ENCODE measurements around the gene TAF8. TPM values are rescaled to one million over a fixed set of nuclear protein-coding genes. Genes with fewer than 3 reads are reported as not detected.

Gene TAF8
- total RNA-seq, 2 experiments from 2014 or later: 40.0 to 42.3 TPM

- CTCF ChIA-PET: interaction anchor here (0.8 to 15.2 kb wide), 13 partner anchors 11 to 261 kb away, joined by 3 to 392 read pairs (median 30); partner anchors contain the start of genes BYSL, CCND3, FRS3 and MED20
- ATAC-seq: no peak
- POLR2A ChIA-PET: interaction anchor here (0.5 to 15.4 kb wide), 9 partner anchors 16 to 260 kb away, joined by 3 to 358 read pairs (median 14); partner anchors contain the start of genes BYSL, CCND3, MED20 and TOMM6
- H3K27ac Mint-ChIP-seq: peak overlapping the region; percentile 88
- no peaks in the 10 kb centered on the region for H3K9me3 Mint-ChIP-seq
- peaks cover 9% of the 10 kb centered on the region for H3K36me3 Mint-ChIP-seq (ENCODE audit: low read depth)
- peak overlapping the region; percentile 93 for H3K4me3 Mint-ChIP-seq
- peaks cover 80% of the 10 kb centered on the region for H3K4me1 Mint-ChIP-seq (ENCODE audit: low read depth)
- TF ChIP-seq CTCF (IDR thresholded peaks at IDR 0.05): no peak
- H3K27me3 Mint-ChIP-seq: no peaks in the 10 kb centered on the region
- intact Hi-C loops (cut with micrococcal nuclease): loop anchor here (2.0 to 5.0 kb wide), 2 partner anchors 34 to 260 kb away; partner anchors contain the start of gene TOMM6
- DNase-seq: peak; percentile 16
These were observed 3.7 kb upstream of the TAF8 start for GRCh38 chr6:42046464-42047212.

GRCh38 chr6:42047213-42047590, 3.1 kb upstream of the TAF8 start:
- Mint-ChIP-seq H3K4me3 (peak overlapping the region; percentile 93), H3K27ac (peak overlapping the region; percentile 88), H3K4me1 (ENCODE audit: low read depth) (peaks cover 79% of the 10 kb centered on the region), H3K36me3 (ENCODE audit: low read depth) (peaks cover 12% of the 10 kb centered on the region), H3K9me3 (no peaks in the 10 kb centered on the region), H3K27me3 (no peaks in the 10 kb centered on the region)
- DNase-seq (no peak), ATAC-seq (no peak)
- ChIA-PET POLR2A (interaction anchor here (0.8 to 15.4 kb wide), 8 partner anchors 16 to 261 kb away, joined by 3 to 358 read pairs (median 10); partner anchors contain the start of genes BYSL, CCND3, MED20 and TOMM6), CTCF (interaction anchor here (0.8 to 15.2 kb wide), 12 partner anchors 10 to 262 kb away, joined by 3 to 392 read pairs (median 29); partner anchors contain the start of genes BYSL, CCND3, FRS3 and MED20)
- intact Hi-C loops (cut with micrococcal nuclease): loop anchor here (2.0 to 5.0 kb wide), 2 partner anchors 35 to 260 kb away; partner anchors contain the start of gene TOMM6
- no peak for TF ChIP-seq CTCF (IDR thresholded peaks at IDR 0.05)

- no peaks in the 10 kb centered on the region for H3K9me3 Mint-ChIP-seq
- DNase-seq (peak; percentile 56), ATAC-seq (peak; percentile 0)
- H3K36me3 Mint-ChIP-seq (ENCODE audit: low read depth): peaks cover 16% of the 10 kb centered on the region
- H3K27ac Mint-ChIP-seq: peak overlapping the region; percentile 98
- no peaks in the 10 kb centered on the region for H3K27me3 Mint-ChIP-seq
- POLR2A ChIA-PET: interaction anchor here (0.7 to 15.4 kb wide), 10 partner anchors 57 to 735 kb away, joined by 3 to 358 read pairs (median 4); partner anchors contain the start of genes BYSL, CCND3, MED20 and TOMM6
- CTCF ChIA-PET: interaction anchor here (0.8 to 15.2 kb wide), 6 partner anchors 111 to 262 kb away, joined by 3 to 392 read pairs (median 58); partner anchors contain the start of genes BYSL, CCND3, FRS3 and MED20
- intact Hi-C loops (cut with micrococcal nuclease): loop anchor here (2.0 to 5.0 kb wide), 2 partner anchors 36 to 261 kb away; partner anchors contain the start of gene TOMM6
- H3K4me1 Mint-ChIP-seq (ENCODE audit: low read depth): peaks cover 76% of the 10 kb centered on the region
- no peak for TF ChIP-seq CTCF (IDR thresholded peaks at IDR 0.05)
- peak overlapping the region; percentile 93 for H3K4me3 Mint-ChIP-seq
These were observed 2.4 kb upstream of the TAF8 start for GRCh38 chr6:42047790-42048405.

GRCh38 chr6:42049116-42049809, 1.1 kb upstream of the TAF8 start:
- H3K27ac Mint-ChIP-seq: peak overlapping the region; percentile 98
- H3K27me3 Mint-ChIP-seq: no peaks in the 10 kb centered on the region
- ChIA-PET CTCF (interaction anchor here (0.7 to 15.2 kb wide), 10 partner anchors 9 to 264 kb away, joined by 3 to 392 read pairs (median 10); partner anchors contain the start of genes BYSL, CCND3, FRS3 and MED20), POLR2A (interaction anchor here (1.0 to 15.4 kb wide), 12 partner anchors 8 to 316 kb away, joined by 3 to 358 read pairs (median 4); partner anchors contain the start of genes BYSL, CCND3, MED20 and TOMM6)
- H3K9me3 Mint-ChIP-seq: no peaks in the 10 kb centered on the region
- intact Hi-C loops (cut with micrococcal nuclease): loop anchor here (5.0 kb wide), 1 partner anchor 37 kb away; no protein-coding TSS in a partner anchor
- ATAC-seq (no peak), DNase-seq (peak; percentile 51)
- peaks cover 16% of the 10 kb centered on the region for H3K36me3 Mint-ChIP-seq (ENCODE audit: low read depth)
- H3K4me1 Mint-ChIP-seq (ENCODE audit: low read depth): peaks cover 69% of the 10 kb centered on the region
- no peak for TF ChIP-seq CTCF (IDR thresholded peaks at IDR 0.05)
- peak overlapping the region; percentile 93 for H3K4me3 Mint-ChIP-seq

Measured in activated CD8-positive, alpha-beta T cell treated with anti-CD3 and anti-CD28 coated beads for 36 hours (primary cell).